Cardiac fibroblast (primary cell): Measurements from ENCODE around the gene SLTM.
"Not testable (repeated sequence)": the region's sequence is repeated elsewhere in the genome, so short reads cannot be mapped to it uniquely, and the experiment has no call there.

ENCODE experiments used
- DNase-seq, 2 donors: peaks; one replicate each; pipeline versions ENCODE4 v3.0.0 to v3.0.0-alpha.2; 2010; ENCODE audit warnings: low read depth in 2 of 2
- H3K4me3 ChIP-seq, 2 donors: replicated peaks in 1 of 2; 1 replicate in 1 of 2; 2 replicates in 1 of 2; pipeline ENCODE4 v1.5.1; 2011; ENCODE audit warnings: low read depth in 2 of 2, low read length in 2 of 2, mild to moderate bottlenecking in 2 of 2, moderate library complexity in 1 of 2
- TF ChIP-seq, protein P1 (sequence below): IDR thresholded peaks from one replicate; pipeline ENCODE4 v1.5.1; 2011; ENCODE audit warnings: low read depth, mild to moderate bottlenecking, low read length, inconsistent platforms

The SLTM gene

DNA sequence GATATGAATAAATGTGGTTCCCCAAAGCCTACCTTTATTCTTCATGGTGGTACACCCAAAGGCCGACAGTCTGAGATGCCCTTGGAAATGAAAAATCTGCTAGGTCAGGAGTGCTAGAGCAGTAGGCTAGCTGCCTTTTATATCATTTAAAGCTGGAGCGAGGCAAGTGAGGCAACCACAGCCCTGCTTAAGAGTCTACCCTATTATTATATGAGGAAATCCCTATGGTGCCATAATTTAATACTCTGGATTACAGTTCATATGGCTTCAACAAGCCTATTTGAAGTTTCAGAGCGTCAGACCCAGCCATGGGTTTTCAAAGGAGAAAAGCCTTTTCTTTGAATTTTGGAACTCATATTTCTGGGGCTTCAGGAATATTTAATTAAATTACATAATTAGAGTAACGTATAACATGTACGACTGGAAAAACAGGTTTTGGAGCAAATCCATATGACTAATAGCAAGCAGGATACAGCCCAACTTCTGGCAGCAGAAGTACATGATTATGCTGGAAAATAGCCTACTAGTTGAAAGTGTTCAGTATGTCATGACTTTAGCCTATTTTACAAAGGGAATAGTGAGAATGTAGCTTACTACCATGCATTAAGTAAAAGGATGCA lies 18.0 kb upstream of the SLTM start:
- TF ChIP-seq, protein P1, sequence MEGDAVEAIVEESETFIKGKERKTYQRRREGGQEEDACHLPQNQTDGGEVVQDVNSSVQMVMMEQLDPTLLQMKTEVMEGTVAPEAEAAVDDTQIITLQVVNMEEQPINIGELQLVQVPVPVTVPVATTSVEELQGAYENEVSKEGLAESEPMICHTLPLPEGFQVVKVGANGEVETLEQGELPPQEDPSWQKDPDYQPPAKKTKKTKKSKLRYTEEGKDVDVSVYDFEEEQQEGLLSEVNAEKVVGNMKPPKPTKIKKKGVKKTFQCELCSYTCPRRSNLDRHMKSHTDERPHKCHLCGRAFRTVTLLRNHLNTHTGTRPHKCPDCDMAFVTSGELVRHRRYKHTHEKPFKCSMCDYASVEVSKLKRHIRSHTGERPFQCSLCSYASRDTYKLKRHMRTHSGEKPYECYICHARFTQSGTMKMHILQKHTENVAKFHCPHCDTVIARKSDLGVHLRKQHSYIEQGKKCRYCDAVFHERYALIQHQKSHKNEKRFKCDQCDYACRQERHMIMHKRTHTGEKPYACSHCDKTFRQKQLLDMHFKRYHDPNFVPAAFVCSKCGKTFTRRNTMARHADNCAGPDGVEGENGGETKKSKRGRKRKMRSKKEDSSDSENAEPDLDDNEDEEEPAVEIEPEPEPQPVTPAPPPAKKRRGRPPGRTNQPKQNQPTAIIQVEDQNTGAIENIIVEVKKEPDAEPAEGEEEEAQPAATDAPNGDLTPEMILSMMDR, result no peak
- no peak overlapping the region for H3K4me3 ChIP-seq
- peak; percentile 79 to 89 for DNase-seq

DNA sequence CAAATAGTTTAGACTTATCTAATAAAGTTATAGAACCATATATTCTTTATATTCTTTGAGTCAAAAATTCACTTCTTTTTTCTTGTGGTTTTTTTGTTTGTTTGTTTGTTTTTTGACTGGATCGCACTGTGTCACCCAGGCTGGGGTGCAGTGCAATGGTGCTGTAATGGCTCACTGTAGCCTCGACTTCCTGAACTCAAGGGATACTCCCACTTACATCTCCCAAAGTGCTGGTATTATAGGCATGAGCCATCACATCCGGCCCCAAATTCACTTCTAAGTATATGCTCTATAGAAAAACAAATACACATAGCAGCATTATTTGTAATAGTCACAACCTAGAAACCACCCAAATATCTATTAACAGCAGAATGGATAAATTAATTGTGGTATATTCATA lies 13.7 kb upstream of the SLTM start:
- no peak overlapping the region for H3K4me3 ChIP-seq
- TF ChIP-seq, protein P1, result no peak
- peak in 1 of 2 donors; percentile 70 for DNase-seq

DNA sequence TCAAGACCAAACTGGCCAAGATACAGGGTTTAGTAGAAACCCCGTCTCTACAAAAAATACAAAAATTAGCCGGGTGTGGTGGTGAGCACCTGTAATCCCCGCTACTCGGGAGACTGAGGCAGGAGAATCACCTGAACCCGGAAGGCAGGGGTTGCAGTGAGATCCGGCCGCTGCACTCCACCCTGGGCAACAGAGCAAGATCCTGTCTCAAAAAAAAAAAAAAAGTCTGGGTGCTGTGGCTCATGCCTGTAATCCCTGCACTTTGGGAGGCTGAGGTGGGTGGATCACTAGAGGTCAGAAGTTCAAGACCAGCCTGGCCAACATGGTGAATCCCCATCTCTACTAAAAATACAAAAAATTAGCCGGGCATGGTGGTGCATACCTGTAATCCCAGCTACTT lies 1.5 kb upstream of the SLTM start:
- DNase-seq, H3K4me3 ChIP-seq: not testable (repeated sequence)

DNA sequence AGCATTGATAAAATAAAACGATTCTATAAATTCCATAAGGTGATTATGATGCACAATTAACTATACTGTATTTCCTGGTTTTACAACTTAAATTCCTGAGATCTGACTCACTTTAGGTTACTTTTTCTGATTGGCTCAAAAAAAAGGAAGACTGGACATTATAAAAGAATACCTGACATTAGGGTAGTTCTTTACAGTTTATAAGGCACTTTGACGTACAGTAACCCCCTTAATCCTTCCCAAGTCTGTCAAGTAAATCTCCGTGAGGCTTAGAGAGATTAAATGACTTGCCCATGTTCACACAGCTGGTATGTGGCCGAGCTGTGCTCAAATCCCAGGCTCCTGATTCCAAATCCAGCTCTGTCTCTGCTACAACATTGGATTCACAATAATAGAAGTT lies 1.0 kb upstream of the SLTM start:
- TF ChIP-seq, protein P1, result no peak
- peak overlapping the region in 1 of 2 donors; percentile 70 for H3K4me3 ChIP-seq
- peak in 1 of 2 donors; percentile 20 for DNase-seq

DNA sequence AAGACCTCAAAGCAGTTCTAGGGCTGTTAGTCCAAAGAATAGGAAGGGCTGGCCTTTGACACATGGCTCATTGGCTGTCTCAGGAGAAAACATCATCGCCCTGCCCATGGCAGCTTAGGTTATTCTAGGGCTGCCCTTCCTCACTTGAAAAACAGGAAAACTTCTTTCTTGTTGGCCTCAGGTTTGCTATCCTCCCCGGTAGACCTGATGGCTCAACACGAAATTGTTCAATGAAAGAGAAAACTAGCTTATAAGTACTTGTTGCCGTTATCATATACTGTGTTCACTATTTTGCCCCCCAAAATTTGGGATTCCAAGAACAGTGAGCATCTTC lies 602 bp upstream of the SLTM start:
- TF ChIP-seq, protein P1, result no peak
- H3K4me3 ChIP-seq, result peak overlapping the region; percentile 54 to 70

DNA sequence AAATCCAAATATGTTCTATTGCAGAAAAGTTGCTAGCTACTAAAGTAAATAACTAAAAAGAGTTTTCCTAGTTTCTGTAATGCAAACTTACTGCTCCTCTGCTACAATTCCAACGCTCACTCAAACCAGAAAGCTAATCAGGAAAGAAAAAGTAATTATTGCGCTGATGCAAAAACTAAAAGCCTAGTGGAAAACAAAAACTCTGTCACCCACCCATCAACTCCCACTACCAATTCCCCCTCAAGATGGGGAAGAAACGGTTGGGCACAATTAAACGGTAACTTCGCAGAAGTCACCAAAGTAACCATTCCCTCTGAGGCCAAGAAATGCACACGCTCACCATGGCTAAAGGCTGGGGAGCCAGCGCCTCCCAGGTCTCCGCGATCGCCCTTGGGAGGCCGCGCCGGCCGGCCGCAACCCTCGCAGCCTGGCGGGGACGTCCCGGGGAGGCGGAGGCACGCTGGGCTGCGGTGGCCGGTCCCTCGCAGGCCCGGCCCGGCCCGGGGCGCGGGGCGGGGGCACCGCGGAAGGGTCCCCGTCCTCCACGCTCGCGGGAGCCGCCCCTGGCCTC lies 684 bp downstream of the SLTM start:
- peak; percentile 25 to 44 for DNase-seq
- peak overlapping the region; percentile 70 to 76 for H3K4me3 ChIP-seq
- TF ChIP-seq, protein P1, result no peak

More for the DNA sequence above, 602 bp upstream of the SLTM start:
- no peak for DNase-seq

DNA sequence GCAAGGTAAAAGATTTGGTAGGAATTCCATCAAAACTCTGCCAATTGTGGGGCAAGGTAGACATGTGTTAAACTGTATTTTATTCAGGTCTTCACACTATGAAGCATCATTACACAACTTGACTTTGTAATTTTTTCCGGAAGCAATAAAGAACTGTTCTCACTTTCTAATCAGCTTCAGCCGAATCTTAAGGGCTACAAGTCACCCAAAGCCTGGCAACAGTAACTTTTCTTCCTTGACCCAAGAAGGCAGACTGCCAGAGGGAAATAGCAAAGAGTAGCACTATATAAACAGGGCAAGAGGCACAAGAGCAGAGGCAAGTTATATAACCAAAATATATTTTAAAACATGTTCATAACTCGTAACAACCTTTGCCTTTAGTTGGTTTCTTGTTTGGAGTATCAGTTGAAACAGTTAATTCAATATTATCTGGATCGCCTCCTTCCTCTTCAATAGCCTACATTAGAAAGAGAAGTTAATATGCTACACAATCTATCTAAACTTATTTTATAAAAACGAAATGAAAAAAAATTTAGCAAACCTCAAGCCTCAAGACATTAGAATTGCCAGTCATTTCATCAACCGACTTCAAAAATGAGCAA lies 1.4 kb downstream of the SLTM start:
- H3K4me3 ChIP-seq, result peak overlapping the region; percentile 70 to 76
- peak; percentile 43 to 80 for DNase-seq
- TF ChIP-seq, protein P1, result no peak
